RKO (cell line): Measurements from ENCODE around the gene NT5C.
A peak's percentile ranks its signal among the peaks of the same experiment; 100 is the strongest.
"Not testable (repeated sequence)": the region's sequence is repeated elsewhere in the genome, so short reads cannot be mapped to it uniquely, and the experiment has no call there.

Experiments
- DNase-seq: peaks from one replicate; pipeline ENCODE4 v3.0.0-alpha.2; 2016; ENCODE audit warnings: low spot score

NT5C gene

DNA sequence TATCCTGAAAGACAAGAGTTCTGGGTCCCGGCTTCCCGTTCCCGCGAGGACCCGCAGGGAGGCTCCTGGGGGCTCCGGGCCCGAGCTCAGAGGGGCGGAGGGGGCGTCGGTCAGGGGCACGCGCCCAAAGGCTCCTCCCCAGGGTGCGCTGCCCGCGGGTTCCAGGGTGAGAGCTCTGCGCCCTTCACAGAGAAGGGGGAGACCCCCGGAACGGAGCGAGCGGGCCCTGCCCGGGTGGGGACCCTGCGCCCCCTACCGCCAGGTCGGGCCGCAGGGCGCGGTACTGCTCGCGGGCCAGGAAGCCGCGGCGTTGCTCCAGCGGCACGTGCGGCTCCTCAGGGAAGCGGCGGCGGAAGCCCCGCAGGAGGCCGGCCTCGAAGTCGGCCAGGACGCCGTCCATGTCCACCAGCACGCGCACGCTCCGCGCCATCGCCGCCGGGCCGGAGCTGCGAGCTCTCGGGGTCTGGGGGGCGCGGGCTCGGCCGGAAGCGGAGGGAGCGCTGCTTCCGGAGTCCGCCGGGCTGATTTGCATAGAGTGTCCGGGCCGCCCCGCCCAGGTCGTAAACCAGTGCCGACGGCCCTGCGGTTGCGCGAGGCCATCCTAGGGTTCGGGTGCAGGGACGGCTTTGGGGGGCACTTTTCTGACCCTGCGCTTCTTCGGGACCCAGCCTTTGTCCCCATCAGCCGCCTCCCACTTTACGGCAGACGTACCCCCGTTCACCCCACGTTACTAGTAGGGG, at the start of gene NT5C:
Gene NT5C (minus strand): TSS at position 465 of the 740 bp plus-strand sequence. CDS start 35 bp downstream, at position 430.
- DNase-seq, result peak; percentile 87

DNA sequence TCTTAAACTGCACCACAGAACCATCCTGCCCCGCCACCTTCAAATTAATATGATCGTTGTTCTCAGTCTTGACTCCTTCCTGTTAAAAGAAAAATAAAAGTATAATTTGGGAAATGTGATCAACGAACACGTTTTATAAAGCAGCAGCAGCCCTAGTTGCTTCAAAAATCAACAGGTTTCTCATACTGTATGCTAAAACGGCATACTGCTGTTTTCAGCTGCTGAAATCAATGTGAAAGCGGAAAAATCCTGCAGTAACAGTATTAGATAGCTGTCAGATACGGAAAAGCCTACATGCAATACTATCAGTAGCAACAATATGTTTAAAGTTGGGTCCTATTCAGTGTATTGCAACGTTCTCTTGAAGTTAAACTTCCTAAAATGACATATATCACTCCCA, 49.6 kb upstream of the NT5C start:
- DNase-seq, result no peak

DNA sequence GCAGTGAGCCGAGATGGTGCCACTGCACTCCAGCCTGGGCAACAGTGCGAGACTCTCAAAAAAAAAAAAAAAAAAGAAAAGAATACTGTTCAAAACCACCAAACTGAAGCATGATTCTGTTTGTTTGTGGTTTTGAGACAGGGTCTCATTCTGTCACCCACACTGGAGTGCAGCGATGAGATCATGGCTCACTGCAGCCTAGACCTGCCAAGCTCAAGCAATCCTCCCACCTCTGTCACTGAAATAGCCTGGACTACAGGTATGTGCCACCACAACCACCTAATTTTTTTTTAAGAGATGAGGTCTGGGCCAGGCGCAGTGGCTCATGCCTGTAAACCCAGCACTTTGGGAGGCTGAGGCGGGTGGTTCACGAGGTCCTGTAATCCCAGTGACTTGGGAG, 46.9 kb upstream of the NT5C start:
- DNase-seq, result no peak

DNA sequence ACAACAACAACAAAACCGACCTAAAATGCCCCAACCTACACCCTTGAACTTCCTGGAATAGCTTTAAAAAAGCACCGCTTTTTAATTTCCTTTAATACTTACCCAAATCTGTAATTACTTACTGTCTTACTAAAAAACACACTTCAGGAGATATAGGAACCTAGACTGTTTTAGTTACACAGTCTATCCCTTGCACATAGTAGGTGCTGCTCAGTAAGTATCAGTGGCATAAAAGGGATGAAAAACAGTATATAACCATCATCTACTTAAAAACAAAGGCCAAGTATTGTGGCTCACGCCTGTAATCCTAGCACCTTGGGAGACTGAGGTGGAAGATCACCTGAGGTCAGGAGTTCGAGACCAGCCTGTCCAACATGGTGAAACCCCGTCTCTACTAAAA, 45.1 kb upstream of the NT5C start:
- DNase-seq, result no peak

DNA sequence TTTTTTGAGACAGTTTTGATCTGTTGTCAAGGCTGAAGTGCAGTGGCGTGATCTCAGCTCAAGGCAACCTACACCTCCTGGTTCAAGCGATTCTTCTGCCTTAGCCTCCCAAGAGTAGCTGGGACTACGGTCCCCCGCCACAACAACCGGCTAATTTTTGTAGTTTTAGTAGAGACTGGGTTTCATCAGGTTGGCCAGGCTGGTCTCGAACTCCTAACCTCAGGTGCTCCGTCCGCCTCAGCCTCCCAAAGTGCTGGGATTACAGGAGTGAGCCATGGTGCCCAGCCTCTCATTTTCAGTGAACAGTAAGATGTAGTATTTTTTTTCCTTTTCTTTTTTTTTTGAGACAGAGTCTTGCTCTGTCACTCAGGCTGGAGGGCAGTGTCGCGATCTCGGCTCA, 43.5 kb upstream of the NT5C start:
- DNase-seq, result no peak

DNA sequence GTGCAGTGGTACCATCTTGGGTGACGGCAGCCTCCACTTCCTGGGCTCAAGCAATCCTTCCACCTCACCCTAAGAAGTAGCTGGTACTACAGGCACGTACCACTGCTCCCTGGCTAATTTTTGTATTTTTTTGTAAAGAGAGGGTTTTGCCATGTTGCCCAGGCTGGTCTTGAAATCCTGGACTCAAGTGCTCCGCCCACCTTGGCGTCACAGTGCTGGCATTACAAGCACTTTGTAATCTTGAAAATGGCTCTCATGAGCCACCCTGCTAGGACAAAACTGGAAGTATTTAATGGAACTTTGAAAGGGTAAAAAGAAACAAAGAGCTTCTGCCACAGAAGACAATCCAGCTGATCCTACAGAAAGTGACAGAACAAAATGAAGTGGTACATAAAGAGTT, 42.0 kb upstream of the NT5C start:
- no peak for DNase-seq

DNA sequence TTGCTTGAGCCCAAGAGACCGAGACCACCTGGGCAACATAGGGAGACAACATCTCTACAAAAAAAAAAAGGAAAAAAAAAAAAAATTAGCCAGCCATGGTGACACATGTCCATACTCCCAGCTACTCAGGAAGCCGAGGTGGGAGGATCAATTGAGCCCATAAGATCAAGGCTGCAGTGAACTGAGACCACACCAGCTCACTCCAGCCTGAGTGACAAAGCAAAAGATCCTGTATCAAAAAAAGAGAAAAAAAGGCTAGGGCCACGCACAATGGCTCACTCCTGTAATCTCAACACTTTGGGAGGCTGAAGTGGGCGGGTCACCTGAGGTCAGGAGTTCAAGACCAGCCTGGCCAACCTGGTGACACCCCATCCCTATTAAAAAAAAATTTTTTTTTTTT, 37.5 kb upstream of the NT5C start:
- no peak for DNase-seq

DNA sequence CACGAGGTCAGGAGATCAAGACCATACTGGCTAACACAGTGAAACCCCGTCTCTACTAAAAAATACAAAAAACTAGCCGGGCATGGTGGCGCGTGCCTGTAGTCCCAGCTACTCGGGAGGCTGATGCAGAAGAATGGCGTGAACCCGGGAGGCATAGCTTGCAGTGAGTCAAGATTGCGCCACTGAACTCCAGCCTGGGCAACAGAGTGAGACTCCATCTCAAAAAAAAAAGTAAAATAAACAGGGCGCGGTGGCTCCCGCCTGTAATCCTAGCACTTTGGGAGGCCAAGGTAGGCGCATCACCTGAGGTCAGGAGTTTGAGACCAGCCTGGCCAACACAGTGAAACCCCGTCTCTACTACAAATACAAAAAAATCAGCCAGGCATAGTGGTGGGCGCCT, 33.1 kb upstream of the NT5C start:
- DNase-seq, result not testable (repeated sequence)

DNA sequence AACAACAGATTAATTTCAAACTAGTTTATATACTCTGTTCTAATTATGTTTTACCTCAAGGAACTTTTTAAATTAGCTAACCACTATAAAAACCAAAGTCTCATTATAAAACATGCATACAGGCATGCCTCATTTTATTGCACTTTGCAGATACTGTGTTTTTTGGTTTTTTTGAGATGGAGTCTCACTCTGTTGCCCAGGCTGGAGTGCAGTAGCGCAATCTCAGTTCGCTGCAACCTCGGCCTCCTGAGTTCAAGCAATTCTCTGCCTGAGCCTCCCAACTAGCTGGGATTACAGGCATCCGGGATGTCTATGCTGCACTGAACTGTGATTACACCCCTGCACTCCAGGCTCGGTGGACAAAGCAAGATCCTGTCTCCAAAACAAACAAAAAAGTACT, 31.5 kb upstream of the NT5C start:
- no peak for DNase-seq

DNA sequence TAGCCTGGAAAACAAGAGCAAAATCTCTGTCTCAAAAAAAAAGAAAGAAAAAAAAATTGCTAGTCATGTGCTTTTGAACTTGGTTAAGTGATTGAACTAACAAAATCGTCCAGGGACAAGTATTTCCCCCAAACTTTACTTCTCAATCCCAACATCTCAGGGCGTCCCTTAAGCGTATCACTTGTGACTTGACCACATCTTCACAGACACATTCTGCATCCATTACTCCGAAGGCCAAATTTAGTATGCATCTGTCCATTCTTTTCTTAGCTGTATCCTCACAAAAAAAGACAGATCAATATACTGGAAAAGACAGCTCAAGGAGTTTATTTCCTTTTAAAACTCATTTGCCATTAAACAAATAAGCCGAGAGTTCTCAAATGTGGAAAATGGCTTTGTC, 28.7 kb upstream of the NT5C start:
- no peak for DNase-seq

DNA sequence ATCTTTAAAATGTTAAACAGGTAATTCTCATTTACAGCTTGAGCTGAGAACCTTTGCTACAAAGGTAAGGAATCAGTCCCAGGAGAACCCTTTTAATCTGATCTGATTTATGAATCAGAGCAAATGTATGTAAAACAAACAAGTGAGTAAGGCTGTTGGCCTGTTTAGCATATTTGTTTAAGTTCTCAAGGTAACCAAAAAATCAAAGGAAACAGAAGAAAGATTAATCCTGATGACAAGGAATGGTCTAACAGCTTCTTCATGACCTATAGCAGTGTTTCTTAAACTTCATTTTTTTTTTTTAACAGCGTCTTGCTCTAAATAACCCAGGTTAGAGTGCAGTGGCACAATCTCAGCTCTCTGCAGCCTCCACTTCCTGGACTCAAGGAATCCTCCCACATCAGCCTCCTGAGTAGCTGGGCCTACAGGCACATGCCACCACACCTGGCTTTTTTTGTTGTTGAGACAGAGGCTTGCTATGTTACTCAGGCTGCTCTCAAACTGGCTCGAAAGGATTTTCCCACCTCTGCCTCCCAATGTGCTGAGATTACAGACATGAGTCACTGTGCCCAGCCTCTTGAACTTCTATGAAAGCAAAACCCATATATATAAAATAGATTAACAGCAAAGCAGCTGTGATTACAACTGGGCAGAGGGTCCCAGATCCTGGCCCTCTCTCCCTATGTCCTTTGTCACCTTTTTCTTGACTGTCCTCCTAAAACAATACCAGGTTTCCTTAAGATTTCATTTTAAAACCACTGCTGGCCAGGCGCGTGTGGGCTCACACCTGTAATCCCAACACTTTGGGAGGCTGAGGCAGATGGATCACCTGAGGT, 27.9 kb upstream of the NT5C start:
- peak; percentile 34 for DNase-seq

DNA sequence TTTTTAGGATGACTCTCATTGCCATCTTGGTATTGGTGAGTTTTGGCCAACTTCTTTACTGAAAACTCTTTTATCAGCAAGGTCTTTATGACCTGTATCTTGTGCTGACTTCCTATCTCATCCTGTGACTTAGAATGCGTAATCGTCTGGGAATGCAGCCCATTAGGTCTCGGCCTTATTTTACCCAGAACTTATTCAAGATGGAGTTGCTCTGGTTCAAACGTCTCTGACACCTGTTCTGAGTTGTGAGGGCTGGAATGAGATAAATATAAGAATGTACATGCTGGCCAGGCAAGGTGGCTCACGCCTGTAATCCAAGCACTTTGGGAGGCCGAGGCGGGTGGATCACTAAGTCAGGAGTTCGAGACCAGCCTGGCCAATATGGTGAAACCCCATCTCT, 26.9 kb upstream of the NT5C start:
- not testable (repeated sequence) for DNase-seq

DNA sequence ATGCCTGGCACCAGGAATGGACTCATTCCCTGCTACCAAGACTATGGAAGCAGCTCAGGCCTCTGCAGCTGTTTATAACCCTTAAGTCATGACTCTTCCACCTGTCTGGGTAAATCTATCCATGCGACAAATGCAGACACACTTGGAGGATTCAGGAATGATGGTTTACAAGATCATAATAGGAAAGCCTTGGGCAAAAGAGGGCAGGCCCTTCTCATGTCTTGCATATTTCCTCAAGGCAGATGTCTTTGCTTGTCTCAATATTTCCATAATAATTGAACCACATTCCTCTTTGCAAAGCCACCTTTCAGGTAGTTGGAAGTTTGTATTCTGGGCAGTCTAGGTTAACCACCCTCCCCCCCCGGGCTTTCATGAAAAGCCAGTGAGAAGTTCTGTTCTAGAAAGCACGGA, 23.7 kb upstream of the NT5C start:
- DNase-seq, result no peak

DNA sequence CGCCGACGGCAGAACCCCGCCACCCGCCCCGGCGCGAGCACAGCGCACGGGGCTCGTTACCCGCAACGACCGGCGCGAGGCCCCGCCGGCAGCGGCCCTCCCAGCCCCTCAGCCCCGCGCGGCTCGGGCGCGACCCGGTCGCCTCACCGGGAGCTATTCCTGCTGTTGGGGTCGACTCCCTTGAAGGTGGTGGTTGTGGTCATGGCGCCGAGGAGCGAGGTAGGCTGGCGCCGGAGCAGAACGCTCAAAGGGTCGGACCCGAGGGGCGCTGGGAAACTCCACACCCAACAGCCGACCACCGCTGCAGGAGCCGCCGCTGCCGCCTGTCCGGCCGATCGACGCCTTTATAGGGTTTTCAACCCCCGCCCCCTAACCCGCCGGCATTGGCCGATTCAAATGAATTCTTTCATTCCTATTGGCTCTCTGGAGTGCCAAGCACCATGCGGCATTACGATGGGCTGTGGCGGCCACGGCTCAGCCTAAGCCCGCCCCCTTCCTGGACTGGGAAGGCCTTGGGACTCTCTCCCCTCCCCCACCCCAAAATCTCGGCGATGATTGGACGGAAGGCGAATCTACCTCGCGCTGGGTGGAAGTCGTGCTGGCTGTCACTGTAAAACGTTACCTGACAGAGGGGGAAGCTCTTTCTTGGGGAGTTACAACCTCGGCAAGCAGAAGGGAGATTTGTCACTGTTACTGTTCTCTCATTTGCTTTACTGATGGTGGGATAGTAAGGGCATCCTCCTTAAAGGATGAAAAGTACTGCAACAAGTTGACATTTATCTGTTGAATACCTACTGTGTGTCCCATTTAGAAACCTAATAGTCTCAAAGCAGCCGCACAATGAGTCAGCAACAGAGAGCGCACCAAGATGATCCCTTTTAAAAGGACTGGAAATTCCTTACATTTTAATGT, 22.9 kb upstream of the NT5C start, which contains the start of gene JPT1:
Gene JPT1 (minus strand): TSS at position 318 of the 912 bp plus-strand sequence. CDS start 115 bp downstream, at position 203.
- DNase-seq, result peak; percentile 98

DNA sequence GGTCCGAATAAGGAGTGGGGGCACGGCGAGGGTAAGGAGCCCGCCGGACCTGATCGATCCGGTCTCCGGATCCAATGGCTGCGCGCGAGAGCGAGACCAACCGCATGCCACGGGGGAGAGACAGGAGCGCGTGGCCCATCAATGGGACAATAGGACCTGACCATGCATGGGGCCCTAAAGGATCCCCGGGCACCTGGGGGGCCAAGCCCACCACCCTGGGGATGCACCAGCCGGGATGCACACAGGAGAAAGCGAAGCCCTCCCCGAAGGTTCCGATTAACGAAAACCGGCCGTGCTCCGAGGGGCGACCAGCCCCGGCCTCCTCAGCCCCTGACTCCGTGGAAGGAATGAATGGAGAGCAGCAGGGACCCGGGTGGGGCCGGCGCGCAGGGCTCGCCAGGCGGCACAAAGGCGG, 22.2 kb upstream of the NT5C start:
- peak; percentile 28 for DNase-seq

DNA sequence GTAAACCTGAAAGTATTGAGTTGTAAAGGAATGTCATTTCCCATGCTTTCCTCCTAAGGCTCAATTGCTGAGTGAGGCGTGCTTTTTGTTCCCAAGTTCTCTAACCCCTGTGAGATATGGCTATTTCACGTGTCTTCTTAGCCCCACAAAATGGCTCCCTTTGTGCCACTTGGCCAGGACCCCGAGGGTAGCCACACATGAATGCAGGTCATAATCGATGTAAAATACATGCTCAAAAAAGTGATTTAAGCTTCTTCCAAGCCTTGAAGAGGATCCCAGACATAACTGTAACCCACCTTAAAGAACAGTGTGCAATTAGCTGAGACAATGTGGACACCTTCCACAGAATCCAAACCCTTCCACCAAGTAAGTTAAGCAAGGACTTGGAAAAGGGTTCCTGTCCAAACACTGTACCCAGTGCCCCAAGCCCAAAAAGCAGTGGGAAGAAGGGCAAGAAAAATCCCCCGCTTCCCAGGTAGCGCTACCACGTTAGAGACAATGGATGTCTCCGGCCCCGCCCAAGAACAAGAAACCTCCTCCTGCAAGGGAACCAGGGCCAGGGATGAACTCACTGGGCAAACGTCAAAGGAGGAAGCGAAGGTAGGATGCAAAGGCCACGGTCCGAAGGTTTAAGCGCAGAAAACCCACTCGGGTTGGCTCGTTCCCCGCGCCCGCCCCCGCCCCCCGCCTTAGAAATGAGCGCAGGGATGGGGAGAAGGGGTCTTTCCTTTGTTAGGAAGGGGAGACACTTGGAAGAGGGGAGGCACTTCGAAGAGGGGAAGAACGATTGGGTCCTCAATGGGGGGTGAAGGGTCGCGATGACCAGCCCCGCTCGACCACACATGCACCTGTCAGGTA, 21.6 kb upstream of the NT5C start:
- DNase-seq, result peak; percentile 67

DNA sequence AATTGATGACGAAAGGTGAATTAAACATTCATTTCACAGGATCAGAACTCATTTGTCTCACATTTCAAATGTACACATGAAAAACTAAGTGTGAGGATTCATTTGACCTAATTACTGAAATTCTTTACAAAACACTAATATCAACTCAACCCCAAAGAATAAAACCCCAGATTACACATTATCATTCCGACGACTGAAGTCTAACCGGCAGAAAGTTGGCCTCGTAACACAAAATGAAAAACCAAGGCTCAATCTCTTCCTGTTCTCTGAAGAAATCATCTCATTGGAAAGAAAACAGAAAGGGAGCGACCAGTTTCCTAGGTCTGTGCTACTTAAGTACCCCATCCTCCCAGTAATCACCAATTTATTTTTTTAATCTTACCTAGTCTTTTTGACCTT, 21.0 kb upstream of the NT5C start:
- no peak for DNase-seq

DNA sequence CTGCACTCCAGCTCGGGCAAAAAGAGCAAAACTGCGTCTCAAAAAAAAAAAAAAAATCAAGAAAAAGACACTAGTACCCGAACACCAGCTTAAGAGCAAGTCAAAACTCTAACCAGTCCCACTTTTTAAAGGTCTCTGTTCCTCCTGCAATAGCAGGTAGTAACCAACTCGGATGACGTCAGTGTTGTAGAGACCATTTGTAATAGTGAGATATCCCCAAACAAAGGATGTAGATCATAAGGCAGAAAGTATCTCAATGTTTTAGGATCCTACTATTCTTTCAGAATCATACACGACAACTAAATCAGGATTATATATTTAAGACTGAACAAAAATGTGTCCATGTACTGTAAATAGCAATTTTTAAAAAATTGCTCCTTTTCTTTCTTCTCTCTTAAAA, 20.4 kb upstream of the NT5C start:
- DNase-seq, result peak; percentile 54

DNA sequence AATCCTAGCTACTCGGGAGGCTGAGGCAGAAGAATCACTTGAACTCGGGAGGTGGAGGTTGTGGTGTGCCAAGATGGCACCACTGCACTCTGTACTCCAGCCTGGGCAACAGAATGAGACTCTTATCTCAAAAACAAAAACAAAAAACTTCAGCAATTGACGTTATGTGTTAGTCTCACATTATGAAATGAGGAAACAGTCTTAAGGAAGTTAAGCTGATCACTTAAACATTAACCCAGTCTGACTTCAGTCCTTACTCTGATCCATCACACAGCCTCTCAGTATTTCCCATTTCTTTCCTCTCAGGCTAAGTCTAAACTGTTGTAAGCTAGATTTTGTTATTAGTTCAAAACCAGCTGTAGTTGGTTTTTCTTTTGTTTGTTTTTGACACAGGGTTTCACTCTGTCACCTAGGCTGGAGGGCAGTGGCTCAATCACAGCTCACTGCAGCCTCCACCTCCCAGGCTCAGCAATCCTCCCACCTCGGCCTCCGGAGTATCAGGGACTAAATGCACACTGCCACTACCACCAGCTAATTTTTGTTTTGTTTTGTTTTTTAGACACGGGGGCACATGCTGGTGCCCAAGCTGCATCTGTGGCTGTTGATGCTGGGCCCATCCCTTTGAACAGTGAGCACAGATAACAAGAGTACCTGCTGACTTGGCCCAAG, 16.5 kb upstream of the NT5C start:
- DNase-seq, result no peak

DNA sequence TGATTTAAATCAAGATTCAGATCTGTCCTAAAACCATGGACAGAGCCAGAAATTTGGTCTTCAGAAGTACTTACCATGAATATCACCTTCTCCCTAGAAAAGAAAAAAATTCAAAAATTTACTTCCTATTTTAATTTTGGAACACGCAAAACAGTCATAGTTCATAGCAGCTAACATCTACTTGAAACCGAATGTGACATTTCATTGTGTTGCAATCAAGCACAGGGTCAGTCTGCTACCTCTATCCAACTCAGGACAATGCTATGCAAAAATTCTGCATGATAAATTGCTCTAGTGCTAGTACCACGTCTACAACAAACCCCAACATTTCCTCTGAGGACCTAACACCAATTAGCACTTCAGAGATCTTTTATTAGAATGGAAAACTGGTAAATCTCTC, 15.1 kb upstream of the NT5C start:
- DNase-seq, result no peak
